Stimulated activated naive CD8-positive, alpha-beta T cell treated with anti-CD3 and anti-CD28 coated beads, Interleukin-15, Interleukin-2, amounts not matched to agents 100 U/mL and 50 U/mL, for 24 hours (primary cell): ENCODE results near the gene TBXA2R.

ENCODE experiments used
- ATAC-seq: fragments of 150-1000 bp; cut with Tn5 transposase; one replicate; pipeline ENCODE4 v1.10.0; 2021
- DNase-seq: peaks from one replicate; pipeline ENCODE4 v3.0.0; 2021

TBXA2R gene

GRCh38 chr19:3618811-3619630 lies 12.3 kb upstream of the TBXA2R start:
- no peak for DNase-seq
- ATAC-seq, result no peak

- peak; percentile 79 for DNase-seq
- peak; percentile 44 for ATAC-seq
Measured at GRCh38 chr19:3618144-3618810, 11.6 kb upstream of the TBXA2R start.

GRCh38 chr19:3617463-3617862 lies 10.8 kb upstream of the TBXA2R start:
- ATAC-seq (no peak), DNase-seq (no peak)

- ATAC-seq (no peak), DNase-seq (no peak)
Measured at GRCh38 chr19:3615524-3616135, 9.0 kb upstream of the TBXA2R start.

- ATAC-seq, result no peak
- DNase-seq, result no peak
Measured at GRCh38 chr19:3614858-3615505, 8.3 kb upstream of the TBXA2R start.

- no peak for DNase-seq
- no peak for ATAC-seq
Measured at GRCh38 chr19:3613818-3614661, 7.4 kb upstream of the TBXA2R start.

- ATAC-seq (no peak), DNase-seq (no peak)
Measured at GRCh38 chr19:3612901-3613741, 6.4 kb upstream of the TBXA2R start.

- ATAC-seq, result no peak
- no peak for DNase-seq
Measured at GRCh38 chr19:3612330-3612729, 5.7 kb upstream of the TBXA2R start.

- no peak for ATAC-seq
- DNase-seq, result no peak
Measured at GRCh38 chr19:3611841-3612240, 5.2 kb upstream of the TBXA2R start.

- no peak for ATAC-seq
Measured at GRCh38 chr19:3610745-3611717, 4.4 kb upstream of the TBXA2R start.

GRCh38 chr19:3609779-3610719 lies 3.4 kb upstream of the TBXA2R start:
- DNase-seq (no peak), ATAC-seq (no peak)

More at GRCh38 chr19:3610745-3611717, 4.4 kb upstream of the TBXA2R start:
- no peak for DNase-seq

GRCh38 chr19:3608750-3609322 lies 2.2 kb upstream of the TBXA2R start:
- DNase-seq, result no peak
- ATAC-seq, result no peak

GRCh38 chr19:3608079-3608641 lies 1.5 kb upstream of the TBXA2R start:
- no peak for DNase-seq
- ATAC-seq, result no peak

- DNase-seq (no peak), ATAC-seq (no peak)
Measured at GRCh38 chr19:3607303-3608078, 816 bp upstream of the TBXA2R start.

GRCh38 chr19:3606174-3606689 lies 443 bp downstream of the TBXA2R start:
- ATAC-seq (peak; percentile 25), DNase-seq (peak; percentile 40)

- DNase-seq (no peak), ATAC-seq (no peak)
Measured at GRCh38 chr19:3605770-3606169, 905 bp downstream of the TBXA2R start.

- no peak for ATAC-seq
- no peak for DNase-seq
Measured at GRCh38 chr19:3605361-3605760, 1.3 kb downstream of the TBXA2R start.
